Inflammatory macrophage (primary cell): ENCODE data around the gene SUPT16H.
"Not testable (repeated sequence)": the region's sequence is repeated elsewhere in the genome, so short reads cannot be mapped to it uniquely, and the experiment has no call there.

Experiments
- DNase-seq, 2 donors: peaks; one replicate each; pipeline ENCODE4 v3.0.0-alpha.2; 2020 to 2022

The SUPT16H gene

GRCh38 chr14:21367582-21368144, 16.2 kb downstream of the SUPT16H start:
- DNase-seq, result no peak

DNA sequence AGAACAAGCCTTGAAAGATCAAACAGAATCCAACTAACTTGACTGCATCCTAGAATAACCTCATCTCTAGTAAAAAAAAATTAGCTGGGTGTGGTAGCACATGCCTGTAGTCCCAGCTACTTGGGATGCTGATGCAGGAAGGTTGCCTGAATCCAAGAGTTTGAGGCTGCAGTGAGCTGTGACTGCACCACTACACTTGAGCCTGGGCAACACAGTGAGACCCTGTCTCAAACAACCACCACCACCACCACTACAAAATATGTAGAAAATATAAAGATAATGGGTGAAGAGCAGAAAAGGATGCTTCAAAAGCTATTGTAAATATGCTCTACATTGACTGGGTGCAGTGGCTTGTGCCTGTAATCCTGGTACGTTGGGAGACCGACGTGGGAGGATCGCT, 27.3 kb downstream of the SUPT16H start:
- no peak for DNase-seq

GRCh38 chr14:21352587-21352986, 31.2 kb downstream of the SUPT16H start:
- peak; percentile 82 to 87 for DNase-seq

- no peak for DNase-seq
Observed at GRCh38 chr14:21350539-21350938, 33.3 kb downstream of the SUPT16H start.

DNA sequence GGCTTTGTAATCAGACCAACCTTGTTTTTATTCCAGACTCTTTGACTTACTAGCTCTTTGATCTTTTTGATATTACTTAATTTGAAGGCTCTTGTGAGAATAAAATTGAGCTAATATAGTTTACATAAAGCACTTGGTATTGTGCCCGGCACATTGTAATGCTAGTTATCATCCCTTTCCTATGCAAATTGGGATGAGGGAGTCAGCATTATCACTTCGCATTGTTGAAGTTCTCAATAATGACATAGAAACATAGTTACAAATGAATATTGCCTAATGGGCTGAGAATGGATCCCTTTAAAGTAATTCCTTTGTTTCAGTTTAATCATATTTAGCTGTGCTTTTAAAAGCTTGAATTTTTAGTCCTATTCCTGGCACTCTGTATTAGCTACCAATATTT, 36.6 kb downstream of the SUPT16H start:
- no peak for DNase-seq

DNA sequence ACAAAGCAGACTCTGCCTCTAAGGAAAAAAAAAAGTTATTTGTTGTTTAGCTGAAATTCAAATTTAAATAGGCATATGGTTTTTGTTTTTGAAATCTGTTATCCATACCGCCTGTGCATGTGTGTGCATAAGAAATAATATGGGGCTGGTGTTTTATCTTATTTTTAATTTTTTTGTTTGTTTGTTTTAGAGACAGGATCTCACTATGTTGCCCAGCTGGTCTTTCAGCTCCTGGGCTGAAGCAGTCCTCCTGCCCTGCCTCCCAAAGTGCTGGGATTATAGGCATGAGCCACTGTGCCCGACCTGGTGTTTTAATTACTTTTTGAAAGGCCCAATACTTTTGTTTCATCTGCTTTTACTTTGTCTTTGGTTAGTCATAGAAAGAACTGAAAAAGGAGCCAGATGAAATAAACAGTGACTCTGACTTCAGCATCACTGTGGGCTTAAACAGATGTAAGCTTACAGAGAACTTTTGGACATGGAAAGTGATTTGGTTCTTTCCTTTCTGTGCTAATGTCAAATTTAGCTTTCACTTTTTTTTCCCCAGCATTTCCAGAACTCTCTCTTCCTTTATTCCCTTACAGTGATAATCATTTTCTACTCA, 37.2 kb downstream of the SUPT16H start:
- DNase-seq, result no peak

DNA sequence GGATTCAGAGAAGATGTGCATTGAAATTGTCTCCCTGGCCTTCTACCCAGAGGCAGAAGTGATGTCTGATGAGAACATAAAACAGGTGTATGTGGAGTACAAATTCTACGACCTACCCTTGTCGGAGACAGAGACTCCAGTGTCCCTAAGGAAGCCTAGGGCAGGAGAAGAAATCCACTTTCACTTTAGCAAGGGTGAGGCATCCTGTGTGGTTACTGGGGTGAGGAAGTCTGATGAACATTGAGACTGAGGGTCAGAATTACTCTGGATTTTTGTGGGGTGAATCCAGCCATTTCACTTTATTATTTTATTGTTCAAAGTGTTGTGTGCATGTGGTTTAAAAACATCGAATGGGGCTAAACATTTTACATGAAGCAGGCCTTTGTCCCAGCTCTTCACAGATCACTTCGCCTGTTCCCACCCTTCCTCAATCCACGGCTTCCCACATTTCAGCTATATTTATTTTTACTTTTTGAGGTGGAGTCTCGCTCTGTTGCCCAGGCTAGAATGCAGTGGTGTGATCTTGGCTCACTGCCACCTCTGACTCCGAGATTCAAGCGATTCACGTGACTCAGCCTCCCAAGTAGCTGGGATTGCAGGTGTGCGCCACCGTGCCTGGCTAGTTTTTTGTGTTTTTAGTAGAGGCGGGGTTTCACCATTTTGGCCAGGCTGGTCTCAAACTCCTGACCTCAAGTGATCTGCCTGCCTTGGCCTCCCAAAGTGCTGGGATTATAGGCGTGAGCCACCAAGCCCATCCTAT, 40.6 kb downstream of the SUPT16H start:
- DNase-seq, result peak; percentile 20 to 39

DNA sequence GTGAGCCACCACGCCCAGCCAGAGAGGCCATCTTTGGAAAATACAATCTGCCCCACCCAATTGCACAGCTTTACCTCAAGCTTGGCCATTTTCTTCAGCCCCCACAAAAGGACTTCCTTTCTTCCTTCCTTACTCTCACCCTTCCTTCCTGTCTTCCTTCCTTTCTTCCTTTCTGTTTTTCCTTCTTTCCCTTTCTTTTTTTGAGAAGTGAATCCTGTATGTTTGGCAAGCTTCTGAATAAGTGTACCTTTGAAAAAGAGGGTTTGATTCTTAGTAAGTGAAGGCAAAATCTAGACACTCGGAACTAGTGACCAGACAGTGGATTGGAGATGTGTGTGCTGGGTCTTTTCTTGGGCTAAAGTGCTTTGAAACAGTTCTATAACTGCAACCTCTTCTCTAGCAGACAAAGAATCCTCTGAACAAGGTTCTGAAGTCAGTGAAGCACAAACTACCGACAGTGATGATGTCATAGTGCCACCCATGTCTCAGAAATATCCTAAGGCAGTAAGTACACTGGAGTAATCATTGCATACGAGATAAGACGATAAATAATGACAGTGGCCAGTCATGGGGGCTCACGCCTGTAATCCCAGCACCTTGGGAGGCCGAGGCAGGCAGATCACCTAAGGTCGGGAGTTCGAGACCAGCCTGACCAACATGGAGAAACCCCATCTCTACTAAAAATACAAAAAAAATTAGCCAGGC, 49.5 kb downstream of the SUPT16H start:
- no peak for DNase-seq

DNA sequence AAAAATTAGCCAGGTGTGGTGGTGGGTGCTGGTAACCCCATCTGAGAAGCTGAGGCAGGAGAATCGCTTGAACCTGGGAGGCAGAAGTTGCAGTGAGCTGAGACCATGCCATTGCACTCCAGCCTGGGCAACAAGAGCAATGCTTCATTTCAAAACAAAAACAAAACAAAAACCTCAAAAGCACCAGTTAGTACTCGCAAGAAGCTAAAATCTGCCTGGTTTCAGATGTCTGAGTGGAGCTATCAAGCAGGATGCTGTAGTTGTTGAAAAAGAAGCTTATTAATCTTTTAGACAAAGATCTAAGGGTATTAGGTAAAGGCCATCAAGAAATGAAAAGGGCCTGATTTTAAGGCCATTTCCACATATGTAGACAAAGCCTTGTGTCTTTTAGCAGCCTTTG, 50.9 kb downstream of the SUPT16H start:
- no peak for DNase-seq

- DNase-seq, result no peak
Observed at GRCh38 chr14:21326972-21327371, 56.8 kb downstream of the SUPT16H start.

GRCh38 chr14:21322716-21323115, 61.1 kb downstream of the SUPT16H start:
- DNase-seq, result no peak

GRCh38 chr14:21320913-21321312, 62.9 kb downstream of the SUPT16H start:
- DNase-seq, result no peak

DNA sequence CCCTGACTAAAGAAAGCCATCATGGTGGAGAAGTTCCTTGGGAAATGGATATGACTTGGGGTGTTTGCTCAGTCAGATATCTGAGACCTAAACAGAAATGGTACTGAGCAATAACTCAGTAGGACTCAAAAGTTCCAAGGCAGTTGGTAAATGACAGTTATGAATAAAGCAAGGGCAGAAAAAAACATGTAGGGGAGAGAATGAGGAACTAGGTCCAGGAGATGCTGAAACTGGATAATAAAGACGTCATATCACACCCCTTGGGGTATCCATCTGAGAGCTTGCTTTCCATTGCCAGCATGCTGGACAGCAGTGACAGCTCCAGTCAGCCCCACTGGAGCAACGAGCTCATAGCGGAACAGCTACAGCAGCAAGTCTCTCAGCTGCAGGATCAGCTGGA, 66.4 kb downstream of the SUPT16H start:
- DNase-seq, result peak; percentile 17 to 59

DNA sequence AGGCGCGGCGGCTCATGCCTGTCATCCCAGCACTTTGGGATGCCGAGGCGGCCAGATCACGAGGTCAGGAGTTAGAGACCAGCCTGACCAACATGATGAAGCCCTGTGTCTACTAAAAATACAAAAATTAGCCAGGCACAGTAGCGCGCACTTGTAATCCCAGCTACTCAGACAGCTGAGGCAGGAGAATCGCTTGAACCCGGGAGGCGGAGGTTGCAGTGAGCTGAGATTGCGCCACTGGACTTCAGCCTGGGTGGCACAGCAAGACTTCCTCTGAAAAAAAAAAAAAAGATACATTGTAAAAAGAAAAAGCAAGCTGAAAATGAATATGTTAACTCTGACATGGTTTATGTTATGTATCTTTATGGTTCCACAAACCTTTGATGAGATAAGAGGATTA, 70.3 kb downstream of the SUPT16H start:
- peak; percentile 27 to 42 for DNase-seq

GRCh38 chr14:21311614-21312013, 72.2 kb downstream of the SUPT16H start:
- no peak for DNase-seq

- DNase-seq, result no peak
Observed at GRCh38 chr14:21309956-21310355, 73.9 kb downstream of the SUPT16H start.

- DNase-seq, result no peak
Observed at GRCh38 chr14:21309238-21309636, 74.6 kb downstream of the SUPT16H start.

GRCh38 chr14:21308479-21309237, 75.2 kb downstream of the SUPT16H start:
- DNase-seq, result peak; percentile 83 to 86

GRCh38 chr14:21308132-21308478, 75.7 kb downstream of the SUPT16H start:
- no peak for DNase-seq

GRCh38 chr14:21307637-21308036, 76.2 kb downstream of the SUPT16H start:
- DNase-seq, result no peak

GRCh38 chr14:21302836-21303140, 81.0 kb downstream of the SUPT16H start:
- not testable (repeated sequence) for DNase-seq

DNA sequence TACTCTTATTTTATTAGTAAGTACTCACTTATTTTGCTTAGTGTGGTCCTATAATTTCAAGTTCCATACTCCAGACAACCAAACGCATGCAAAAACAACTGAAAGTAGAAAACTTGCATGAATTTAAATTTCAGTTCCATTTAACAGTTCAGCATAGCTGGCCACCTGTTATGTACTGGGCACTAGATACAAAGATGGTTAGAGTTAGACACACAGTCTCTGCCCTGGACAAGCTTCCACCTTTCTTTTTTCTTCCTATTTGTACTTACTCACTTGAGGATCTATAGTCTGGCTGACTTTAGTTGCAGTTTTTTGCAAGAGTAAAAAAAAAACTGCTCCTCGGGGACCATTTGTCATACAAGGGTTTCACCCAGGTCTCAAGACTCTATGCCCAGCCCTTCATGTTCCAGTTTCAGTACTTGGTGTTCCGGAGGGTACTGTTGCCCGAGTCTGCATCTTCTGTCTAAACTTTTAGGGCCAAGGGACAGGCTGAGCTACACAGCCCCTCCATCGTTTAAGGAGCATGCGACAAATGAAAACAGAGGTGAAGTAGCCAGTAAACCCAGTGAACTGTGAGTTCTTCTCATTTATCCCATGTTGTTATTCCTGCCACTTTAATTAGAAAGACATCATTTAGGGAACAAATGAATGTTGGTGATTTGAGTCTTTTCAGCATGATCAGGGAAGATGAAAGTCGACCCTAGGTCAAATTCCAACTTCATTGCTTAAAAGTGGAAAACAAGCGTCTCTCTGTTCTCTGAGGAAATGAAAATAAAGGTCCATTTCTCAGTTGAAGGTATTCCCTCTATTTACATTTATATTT, 81.6 kb downstream of the SUPT16H start:
- DNase-seq, result no peak
